GM21619 (cell line): ENCODE results near the gene NFATC1.

Source experiments
- ATAC-seq: cut with Tn5 transposase; IDR thresholded peaks from one replicate; pipeline ENCODE4 v1.9.1; 2021; ENCODE audit not compliant: unreplicated experiment

NFATC1 gene

GRCh38 chr18:79566771-79567431, 171.2 kb downstream of the NFATC1 start:
- ATAC-seq: no peak

GRCh38 chr18:79567481-79568147, 171.9 kb downstream of the NFATC1 start:
- no peak for ATAC-seq

GRCh38 chr18:79568543-79569205, 172.9 kb downstream of the NFATC1 start:
- no peak for ATAC-seq

- no peak for ATAC-seq
These were observed 174.0 kb downstream of the NFATC1 start for GRCh38 chr18:79569720-79570119.

- ATAC-seq: no peak
These were observed 174.8 kb downstream of the NFATC1 start for GRCh38 chr18:79570266-79571201.

GRCh38 chr18:79571211-79572092, 175.7 kb downstream of the NFATC1 start:
- ATAC-seq: no peak

- ATAC-seq: no peak
These were observed 176.5 kb downstream of the NFATC1 start for GRCh38 chr18:79572093-79572780.

GRCh38 chr18:79572848-79573451, 177.2 kb downstream of the NFATC1 start:
- ATAC-seq: no peak

- no peak for ATAC-seq
These were observed 178.3 kb downstream of the NFATC1 start for GRCh38 chr18:79573921-79574491.

- no peak for ATAC-seq
These were observed 179.3 kb downstream of the NFATC1 start for GRCh38 chr18:79574938-79575525.

GRCh38 chr18:79575891-79576685, 180.4 kb downstream of the NFATC1 start:
- no peak for ATAC-seq

GRCh38 chr18:79576686-79577351, 181.1 kb downstream of the NFATC1 start:
- no peak for ATAC-seq

- ATAC-seq: no peak
These were observed 182.0 kb downstream of the NFATC1 start for GRCh38 chr18:79577451-79578395.

- ATAC-seq: no peak
These were observed 182.9 kb downstream of the NFATC1 start for GRCh38 chr18:79578396-79579260.
